Suprapubic skin (tissue), 4 donors: ENCODE measurements around the gene TXNL4A.

Experiments
- CTCF ChIP-seq, 2 donors: fragments of 200-600 bp in 1 of 2; fragments of 450-650 bp in 1 of 2; sonication (generic) in 1 of 2; IDR thresholded peaks; one replicate each; pipeline ENCODE4 v1.5.1; 2016 to 2019; ENCODE audit warnings: antibody characterized with exemption in 2 of 2, mild to moderate bottlenecking in 1 of 2, moderate library complexity in 1 of 2
- EP300 ChIP-seq: sonication (generic); formaldehyde crosslinking; IDR thresholded peaks from one replicate; pipeline ENCODE4 v1.6.1; 2017; ENCODE audit warnings: antibody characterized with exemption
- POLR2A ChIP-seq, 2 donors: fragments of 450-650 bp; IDR thresholded peaks; one replicate each; pipeline ENCODE4 v1.6.1; 2017; ENCODE audit warnings: antibody characterized with exemption in 2 of 2, mild to moderate bottlenecking in 2 of 2, moderate library complexity in 2 of 2
- POLR2AphosphoS5 ChIP-seq, 3 donors: sonication (generic); formaldehyde crosslinking; IDR thresholded peaks; one replicate each; pipeline ENCODE4 v1.6.1; 2017; ENCODE audit warnings: antibody characterized with exemption in 3 of 3

GRCh38 chr18:79962835-79963657 lies 25.3 kb downstream of the TXNL4A start:
- TF ChIP-seq CTCF (IDR thresholded peaks at IDR 0.05): no peak
- no peak for TF ChIP-seq POLR2A (IDR thresholded peaks at IDR 0.05)
- TF ChIP-seq POLR2AphosphoS5 (IDR thresholded peaks at IDR 0.05): no peak
- TF ChIP-seq EP300: no peak
